ENCODE results near the gene DCAF11.

The DCAF11 gene

DNA sequence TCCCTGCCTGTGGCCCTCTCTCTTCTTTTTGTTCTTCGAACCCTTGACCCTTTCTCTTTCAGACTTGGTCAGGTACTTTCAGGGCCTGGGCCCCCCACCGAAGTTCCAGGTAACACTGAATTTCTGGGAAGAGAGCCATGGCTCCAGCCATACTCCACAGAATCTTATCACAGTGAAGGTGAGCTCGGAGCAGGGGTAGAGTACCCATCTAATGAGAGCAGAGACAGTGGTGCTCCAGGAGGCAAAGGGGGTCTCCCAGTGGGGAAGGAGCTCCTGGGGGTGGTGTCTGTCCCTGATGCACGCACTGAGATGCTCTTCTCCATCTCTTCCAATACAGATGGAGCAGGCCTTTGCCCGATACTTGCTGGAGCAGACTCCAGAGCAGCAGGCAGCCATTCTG lies 51.2 kb downstream of the DCAF11 start:
- DNase-seq, result no peak

DNA sequence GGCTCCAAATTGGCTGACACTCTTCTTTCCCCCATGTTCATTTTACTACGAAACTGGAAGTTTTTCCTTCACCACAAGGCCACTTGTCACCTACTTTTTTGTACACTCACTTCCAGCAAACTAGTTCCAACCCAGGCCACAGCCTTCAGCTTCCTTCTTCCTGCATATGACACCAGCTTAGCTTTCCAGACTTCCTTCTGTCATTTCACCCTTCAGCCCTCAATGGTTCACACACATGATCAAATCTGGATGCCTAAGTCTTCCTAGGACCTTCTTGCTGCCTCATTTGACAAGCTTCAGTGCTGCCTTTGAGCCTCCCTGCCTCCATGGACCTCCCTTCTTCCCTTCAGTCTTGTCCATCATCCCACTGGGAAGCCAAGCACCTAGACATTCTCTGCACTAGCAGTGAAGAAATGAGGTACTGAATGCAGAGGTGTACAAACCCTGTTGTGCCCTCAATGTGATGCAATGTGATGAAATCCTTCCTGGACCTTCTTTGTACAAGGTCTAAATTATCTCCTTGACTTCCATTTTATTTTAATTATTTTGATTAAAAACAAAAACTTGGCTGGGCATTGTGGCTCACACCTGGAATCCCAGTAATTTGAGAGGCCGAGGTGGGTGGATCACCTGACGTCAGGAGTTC lies 53.0 kb downstream of the DCAF11 start:
- DNase-seq, result no peak

DNA sequence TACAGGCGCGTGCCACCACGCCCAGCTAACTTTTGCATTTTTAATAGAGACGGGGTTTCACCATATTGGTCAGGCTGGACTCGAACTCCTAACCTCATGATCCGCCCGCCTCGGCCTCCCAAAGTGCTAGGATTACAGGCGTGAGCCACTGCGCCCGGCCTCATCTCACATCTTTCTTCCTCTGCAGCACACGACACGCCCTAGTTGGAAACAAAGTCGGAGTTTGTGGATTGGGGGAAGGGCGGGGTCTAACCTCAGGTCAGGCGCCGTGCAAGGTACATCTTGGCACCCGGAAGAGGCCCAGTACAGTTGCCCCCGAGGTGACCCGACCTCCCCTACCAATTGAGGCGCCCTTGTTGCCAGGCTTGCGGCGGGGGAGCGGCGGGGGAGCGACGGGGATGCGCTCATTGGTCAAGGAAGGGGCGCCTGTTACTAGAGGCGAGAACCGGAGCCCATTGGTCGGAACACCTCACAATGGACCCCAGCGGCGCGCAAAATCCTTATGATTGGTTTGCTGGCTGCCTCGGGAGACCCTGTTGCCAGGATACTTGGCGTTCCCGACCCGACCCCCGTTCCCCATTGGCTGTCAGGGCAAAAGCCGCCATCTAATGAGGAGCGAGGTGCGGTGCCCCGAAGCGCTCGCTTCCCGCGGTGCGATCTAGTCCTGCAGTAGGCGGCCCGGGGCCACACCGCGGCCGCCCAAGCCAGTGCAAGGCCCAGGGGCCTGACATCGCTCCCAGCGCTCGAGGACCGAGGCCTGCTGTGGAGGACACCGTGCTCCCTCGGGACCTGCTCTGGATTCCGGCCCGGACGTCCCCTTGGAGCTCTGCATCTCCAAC lies 57.1 kb downstream of the DCAF11 start, which contains the start of gene REC8:
REC8 (plus strand) TSS at position 659 of the 839 bp plus-strand sequence. CDS start 473 bp downstream, outside the sequence.
- no peak for DNase-seq

DNA sequence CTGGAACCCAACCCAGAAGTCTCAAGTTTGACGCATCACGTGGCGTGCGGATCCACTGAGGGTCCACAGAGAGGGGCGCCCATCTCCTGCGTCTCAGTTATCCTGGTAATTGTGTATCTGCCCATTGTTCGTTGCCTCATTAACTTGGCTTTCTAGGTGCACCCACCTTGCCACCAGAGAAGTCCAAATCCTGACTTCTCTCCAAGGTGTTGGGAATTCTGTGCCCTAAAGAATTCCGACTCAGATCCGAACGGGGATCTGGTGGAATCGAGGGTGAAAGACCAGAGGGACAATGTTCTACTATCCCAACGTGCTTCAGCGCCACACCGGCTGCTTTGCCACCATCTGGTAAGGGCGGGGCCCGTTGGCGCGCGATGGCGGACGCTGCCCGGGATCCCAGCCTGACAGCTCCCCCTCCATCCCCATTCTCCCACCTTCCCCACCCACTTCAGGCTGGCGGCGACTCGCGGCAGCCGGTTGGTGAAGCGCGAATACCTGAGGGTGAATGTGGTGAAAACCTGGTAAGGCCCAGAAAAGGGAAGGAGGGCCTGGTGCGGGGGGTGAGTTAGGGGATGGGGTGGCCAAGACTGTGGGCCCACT lies 57.8 kb downstream of the DCAF11 start:
- no peak for DNase-seq

DNA sequence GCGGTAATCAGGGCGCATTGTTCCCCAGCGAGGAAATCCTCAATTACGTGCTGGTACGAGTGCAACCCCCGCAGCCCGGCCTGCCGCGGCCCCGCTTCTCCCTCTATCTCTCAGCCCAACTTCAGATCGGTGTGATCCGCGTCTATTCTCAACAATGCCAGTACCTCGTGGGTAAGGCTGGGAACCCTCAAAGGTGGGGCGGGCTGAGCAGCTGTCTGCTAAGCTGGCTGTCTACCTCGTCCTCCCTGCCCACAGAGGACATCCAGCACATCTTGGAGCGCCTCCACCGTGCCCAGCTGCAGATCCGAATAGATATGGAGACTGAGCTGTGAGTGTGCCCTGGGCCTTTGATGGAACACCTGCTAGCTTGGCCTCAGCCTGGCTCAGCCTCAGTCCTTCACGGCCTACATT lies 58.3 kb downstream of the DCAF11 start:
- DNase-seq, result no peak
